RPMI7951 (cell line): ENCODE measurements around the gene LGALS4. TPM values are rescaled to one million over a fixed set of nuclear protein-coding genes. Genes with fewer than 3 reads are reported as not detected.
"Not testable (repeated sequence)": the region's sequence is repeated elsewhere in the genome, so short reads cannot be mapped to it uniquely, and the experiment has no call there.

Source experiments
- DNase-seq: peaks from one replicate; pipeline ENCODE4 v3.0.0-alpha.2; 2012; ENCODE audit warnings: low read depth
- total RNA-seq: library from RNA; depleted of rRNA; stranded (reverse); fragments of >200 nt; shearing (Covaris generic); gene quantifications from 2 replicates; pipeline ENCODE4 v1.2.3, GENCODE V29; 2014

LGALS4 gene
- total RNA-seq, 1 experiment from 2014 or later: not detected

DNA sequence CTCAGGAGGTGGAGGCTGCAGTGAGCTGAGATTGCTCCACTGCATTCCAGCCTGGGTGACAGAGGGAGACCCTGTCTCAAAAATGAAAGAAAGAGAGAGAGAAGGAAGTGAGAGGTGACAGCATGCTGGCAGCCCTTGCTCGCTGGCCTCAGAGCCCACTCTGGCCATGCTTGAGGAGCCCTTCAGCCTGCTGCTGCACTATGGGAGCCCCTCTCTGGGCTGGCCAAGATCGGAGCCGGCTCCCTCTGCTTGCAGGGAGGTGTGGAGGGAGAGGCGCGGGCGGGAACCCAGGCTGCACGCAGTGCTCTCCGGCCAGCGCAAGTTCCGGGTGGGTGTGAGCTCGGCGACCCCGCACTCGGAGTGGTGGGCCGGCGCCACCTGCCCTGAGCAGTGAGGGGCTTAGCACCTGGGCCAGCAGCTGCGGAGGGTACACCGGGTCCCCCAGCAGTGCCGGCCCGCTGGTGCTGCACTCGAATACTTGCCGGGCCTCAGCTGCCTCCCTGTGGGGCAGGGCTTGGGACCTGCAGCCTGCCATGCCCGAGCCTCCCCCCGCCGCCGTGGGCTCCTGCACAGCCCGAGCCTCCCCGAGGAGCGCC lies 8.6 kb upstream of the LGALS4 start:
- not testable (repeated sequence) for DNase-seq

DNA sequence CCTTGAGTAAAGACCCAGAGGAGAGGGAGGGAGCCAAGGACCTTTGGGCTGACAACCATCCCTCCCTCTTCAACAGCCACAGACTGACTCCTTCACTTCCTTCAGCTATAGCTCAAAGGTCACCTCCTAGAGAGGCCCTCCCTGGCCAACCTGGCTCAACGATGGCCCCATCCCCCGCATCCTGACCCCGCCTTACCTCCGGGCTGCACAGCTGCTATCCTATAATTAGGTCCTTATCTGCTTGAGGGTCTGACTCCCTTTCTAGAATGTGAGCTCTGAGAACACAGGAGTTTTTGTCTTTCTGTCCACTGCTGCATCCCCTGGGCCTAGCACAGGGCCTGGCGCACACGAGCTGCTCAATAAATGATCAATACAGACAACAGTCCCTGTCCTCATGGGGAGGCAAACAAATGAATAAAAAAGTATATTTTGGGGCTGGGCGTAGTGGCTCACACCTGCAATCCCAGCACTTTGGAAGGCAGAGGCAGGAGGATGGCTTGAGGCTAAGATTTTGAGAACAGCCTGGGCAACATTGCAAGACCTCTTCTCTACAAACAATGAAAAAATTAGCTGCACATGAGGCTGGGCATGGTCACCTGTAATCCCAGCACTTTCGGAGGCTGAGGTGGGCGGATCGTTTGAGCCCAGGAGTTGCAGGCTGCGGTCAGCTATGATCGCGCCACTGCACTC lies 6.6 kb upstream of the LGALS4 start:
- no peak for DNase-seq

DNA sequence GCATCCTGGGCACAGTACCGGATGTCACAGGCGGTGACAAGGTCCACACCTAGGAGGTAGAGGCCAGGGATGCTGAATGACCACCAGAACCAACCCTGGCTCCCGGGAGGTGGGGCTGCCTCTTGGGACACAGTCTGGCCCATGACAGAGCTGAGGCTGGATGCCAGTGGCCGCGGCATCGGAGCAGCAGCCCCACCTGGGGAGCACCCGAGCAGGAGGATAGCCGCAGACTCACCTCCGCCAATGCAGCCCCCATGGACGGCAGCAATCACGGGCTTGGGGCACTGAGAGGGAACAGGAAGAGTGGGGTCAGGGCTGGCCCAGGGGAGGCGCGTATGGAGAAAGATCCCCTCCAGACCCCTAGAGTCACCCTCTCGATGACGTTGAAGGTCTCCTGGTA lies 4.3 kb upstream of the LGALS4 start:
- no peak for DNase-seq

DNA sequence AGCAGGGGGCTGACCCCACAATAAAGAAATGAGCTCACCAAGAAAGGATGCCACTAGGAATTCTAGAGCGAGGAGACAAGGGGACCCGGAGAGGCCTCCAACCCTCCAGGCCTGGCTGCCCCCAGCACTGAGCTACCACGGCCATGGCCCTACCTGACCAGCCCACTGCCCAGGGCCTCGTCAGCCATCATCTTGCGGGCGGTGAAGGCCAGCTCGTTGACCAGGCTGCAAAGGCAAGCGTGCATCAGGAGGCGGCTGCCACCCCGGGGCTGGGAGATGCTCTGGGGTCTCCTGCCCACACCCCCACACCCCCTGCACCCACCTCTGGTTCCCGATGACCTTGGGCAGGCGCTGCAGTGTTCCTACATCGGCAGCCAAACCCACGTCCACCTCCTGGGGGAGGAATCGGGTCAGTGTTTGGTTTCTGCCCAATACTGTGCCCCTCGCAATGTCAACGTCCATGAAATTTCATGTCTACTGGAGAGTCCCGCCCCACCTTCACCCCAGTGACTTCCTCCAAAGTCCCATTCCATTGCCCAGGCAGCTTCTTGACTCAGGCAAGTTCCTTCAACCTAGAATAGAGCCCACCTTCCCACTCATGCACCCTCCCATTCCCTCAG lies 3.5 kb upstream of the LGALS4 start:
- no peak for DNase-seq

DNA sequence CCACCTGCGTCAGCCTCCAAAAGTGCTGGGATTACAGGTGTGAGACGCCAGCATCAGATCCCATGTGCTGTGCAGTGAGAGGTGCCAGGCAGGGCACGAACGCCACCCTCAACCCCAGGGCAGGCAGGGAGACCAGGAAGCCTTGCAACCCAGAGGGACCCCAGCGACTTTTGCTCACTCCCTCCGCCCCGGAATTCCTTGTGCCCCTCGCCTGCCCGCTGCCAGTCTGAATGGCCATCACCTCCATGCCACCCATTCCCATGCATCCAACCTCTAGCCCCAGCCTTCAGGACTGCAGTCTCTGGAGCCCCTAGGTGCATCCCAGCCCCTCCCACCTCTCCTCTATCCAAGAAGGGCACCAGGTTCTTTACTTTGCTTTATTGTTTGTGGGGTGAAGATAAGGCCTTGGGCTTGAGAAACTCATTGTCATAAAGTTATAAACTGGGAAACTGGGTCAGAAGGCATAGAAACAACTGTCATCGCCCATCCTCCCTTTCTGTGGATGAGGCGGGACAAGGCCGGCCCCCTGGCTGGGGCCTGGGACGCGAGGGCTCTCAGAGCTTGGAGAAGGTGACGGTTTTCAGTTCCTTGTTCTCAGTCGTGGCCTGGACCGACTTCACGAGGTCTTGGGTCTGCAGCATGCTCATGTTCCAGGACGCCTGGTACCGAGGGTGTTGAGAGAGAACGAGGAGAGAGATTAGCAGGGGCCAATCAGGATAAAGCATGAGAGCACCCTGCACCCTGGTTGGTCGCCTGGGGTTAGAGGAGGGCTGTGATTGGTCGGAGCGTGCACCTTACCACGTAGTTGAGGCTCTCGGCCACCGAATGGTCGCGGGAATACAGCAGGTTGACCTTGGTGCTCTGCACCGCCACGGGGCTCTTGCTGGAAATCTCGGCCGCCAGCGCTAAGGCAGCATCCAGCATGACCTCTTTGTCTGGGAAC lies 2.6 kb upstream of the LGALS4 start:
- DNase-seq: no peak

DNA sequence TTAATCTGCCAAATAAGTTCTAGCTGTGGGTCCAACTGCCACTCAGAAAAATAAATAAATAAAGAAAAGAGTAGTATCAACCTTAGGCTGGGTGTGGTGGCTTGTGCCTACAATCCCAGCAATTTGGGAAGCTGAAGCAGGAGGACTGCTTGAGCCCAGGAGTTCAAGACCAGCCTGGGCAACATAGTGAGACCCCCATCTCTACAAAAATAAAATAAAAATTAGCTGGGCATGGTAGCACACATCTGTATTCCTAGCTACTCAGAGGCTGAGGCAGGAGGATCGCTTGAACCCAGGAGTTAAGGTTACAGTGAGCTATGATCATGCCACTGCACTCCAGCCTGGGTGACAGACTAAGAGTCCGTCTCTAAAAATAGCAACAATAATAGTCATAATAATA lies 1.2 kb upstream of the LGALS4 start:
- DNase-seq: not testable (repeated sequence)

DNA sequence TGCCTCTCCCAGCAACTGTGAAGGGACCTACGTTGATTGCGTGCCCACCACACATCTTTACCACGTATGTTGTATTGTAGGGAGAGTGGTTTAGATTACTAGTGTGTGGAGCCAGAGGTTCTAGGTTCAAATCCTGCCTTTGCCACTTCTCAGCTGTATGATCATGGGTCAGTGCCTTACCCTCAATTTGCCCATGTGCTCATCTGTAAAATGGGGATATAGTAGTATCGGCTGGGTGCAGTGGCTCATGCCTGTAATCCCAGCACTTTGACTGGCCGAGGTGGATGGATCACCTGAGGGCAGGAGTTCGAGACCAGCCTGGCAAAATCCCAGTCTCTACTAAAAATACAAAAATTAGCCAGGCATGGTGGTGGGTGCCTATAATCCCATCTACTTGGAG lies 578 bp upstream of the LGALS4 start:
- DNase-seq: no peak

DNA sequence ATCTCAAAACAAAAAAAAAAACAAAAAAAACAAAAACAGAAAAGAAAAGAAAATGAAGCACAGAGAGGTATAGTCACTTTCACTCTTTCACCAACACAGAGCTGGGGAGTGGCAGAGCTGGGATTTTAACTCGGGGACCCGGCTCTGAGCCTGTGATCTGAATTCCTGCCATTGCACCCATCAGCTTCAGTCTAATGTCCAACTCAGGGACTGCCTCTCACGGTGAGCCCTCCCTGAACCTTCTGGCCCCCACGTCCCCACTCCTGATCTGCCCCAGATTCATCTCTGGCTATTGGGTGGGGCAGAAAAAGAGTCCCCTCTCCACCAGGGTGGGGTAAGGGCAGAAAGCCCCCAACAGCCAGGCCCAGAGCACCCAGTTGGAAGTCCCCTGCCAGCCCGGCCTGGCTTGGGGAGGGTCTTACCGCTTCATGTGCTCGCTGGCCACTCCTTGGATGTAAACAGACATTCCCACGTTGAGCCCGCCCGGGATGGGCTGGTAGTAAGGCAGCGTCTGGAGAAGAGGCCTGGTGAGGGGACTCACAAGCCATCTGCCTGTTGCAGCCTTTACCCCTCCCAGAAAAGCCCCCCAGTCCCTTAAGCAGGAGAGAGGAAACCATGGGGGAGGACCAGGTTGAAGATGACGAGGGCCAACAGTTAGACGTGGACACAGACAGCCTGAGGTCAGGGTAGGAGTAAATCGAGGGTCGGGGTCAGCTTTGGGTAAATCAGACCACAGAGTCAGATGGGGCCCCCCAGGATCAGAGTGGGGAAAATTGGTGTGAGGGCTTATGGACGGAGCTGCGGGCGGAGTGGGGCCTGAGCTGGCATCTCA lies 520 bp downstream of the LGALS4 start:
- no peak for DNase-seq

DNA sequence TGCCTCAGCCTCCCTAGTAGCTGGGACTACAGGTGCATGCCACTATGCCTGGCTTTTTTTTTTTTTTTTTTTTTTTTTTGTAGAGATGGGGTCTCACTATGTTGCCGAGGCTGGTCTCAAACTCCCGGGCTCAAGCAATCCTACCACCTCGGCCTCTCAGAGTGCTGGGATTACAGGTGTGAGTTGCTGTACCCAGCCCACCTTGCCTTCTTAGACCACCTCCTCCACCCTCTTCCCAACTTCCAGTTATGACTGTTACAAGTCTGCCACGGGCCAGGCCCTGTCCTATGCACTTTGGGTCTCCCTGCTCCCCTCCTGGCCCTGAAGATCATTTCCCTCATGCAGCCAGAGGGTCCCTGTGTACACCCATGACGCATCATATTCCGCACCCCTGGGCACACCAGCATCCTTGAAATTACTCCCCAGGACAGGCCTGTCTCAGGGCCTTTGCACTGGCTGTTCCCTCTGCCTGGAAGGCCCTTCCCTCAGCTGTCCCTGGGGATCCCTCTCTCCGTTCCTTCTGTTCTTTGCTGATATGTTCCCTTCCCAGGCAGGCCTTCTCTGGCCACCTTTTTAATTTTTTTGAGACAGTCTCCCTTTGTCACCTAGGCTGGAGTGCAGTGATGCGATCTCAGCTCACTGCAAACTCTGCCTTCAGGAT lies 3.0 kb downstream of the LGALS4 start:
- DNase-seq: no peak

DNA sequence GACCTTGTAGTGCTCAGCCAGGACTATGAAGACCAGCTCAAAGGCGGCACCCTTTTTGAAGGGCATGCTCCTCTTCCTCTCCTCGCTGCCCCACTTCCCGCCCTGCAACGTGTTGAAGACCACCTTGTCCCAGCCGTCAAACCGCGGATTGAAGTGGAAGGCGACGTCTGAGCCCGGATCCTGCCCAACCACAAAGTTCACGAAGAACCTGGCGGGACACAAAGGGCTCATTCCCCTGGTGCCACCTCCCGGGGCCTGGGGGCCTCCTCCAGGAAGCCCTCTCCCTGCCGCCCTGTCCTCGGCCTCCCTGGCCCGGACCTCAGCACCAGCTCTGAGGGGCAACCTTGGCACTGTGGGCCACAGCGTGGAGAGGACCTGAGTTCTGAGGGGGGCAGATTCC lies 4.0 kb downstream of the LGALS4 start:
- DNase-seq: no peak

DNA sequence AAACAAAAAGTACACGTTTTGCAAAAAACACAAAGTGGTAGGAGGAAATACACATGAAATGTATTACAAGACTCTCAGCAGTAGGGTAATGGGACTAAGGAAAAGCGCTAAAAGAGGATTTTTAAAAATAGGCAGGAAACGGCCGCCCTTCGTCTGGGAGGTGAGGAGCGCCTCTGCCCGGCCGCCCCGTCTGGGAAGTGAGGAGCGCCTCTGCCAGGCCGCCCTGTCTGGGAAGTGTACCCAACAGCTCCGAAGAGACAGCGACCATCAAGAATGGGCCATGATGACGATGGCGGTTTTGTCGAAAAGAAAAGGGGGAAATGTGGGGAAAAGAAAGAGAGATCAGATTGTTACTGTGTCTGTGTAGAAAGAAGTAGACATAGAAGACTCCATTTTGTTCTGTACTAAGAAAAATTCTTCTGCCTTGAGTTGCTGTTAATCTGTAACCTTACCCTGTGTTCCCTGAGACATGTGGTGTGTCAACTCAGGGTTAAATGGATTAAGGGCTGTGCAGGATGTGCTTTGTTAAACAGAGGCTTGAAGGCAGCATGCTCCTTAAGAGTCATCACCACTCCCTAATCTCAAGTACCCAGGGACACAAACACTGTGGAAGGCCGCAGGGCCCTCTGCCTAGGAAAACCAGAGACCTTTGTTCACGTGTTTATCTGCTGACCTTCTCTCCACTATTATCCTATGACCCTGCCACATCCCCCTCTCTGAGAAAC lies 5.2 kb downstream of the LGALS4 start:
- not testable (repeated sequence) for DNase-seq

DNA sequence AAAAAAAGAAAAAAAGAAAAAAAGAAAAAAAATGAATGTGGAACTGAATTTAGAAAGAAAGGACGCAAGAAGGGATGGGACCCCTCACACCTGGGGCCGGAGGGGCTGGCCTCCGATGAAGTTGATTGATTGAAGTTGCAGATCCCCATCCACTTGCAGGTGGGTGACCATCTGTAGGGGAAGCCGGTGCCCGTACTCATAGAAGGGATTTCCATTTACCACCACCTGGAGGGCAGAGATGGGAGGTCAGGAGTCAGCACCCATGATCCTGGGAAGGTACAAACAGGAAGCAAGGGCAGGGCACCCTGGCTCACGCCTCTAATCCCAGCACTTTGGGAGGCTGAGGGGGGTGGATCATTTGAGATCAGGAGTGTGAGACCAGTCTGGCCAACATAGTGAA lies 6.4 kb downstream of the LGALS4 start:
- DNase-seq: no peak

DNA sequence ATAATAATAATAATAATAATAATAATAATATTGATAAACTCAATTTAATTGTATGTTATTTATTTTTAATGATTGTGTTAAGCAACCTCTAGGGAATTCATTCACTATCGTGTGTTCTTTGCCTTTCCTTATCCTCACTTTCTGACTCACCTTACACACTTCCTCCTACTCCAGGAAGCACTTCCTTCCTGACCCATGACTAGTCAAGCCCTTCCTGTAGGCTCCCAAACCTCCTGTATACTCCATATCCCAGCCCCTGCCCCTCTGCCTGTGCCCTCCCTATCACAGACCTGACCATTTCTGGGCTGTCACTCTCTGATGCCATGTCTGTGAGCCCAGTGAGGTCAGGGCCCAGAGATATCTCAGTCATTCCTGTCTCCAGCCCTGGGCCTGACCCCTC lies 7.6 kb downstream of the LGALS4 start:
- DNase-seq: no peak

DNA sequence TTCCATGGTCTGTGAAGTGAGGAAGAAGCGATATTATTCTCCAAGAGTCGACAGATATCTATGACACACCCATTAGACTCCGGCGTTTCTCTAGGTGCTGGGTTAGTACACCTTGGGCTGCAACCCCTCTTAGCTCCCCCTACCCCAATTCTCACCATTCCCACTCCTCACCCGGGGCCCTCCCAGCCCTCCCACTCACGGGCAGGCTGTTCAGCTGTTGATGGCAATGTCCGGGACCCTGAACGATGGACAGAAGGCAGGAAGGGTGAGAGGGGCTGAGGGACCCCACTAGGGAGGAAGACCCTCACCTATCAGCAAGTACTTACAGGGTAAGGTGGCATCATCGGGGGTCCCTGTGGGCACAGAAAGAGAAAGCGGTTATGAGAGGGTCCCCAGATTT lies 9.2 kb downstream of the LGALS4 start:
- no peak for DNase-seq

DNA sequence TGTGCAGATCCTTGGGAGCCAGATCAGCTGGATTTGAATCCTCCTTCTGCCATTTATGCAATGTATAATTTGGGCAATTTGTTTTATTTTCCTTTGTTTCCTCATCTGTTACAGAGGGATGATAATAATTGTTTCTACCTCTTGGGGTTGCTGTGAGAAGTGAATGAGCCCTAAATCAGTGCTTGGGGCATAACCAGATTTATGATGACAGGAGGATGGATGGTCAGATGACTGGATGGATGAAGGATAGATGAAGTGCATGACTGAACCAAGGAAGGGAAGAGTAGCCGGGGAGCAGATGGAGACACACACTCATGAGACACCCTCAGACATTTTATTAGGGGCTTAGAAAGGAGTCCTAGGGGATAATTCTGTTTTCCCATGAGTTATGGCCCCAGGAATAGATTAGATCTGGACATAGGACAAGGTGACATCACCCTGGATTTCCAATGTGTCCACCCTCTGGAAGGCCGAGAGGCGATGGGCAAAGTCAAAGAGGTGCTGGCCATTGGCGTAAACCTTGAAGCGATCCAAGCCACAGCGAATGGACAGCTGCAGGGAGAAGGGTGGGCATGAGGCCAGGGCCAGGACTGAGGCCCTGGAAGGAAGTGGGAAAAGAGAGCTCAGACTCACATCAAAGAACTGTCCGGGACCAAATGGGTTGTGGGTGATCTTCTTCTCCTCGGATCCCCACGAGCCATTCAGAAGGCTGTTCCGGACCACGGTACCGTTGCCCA lies 11.2 kb downstream of the LGALS4 start:
- DNase-seq: no peak

DNA sequence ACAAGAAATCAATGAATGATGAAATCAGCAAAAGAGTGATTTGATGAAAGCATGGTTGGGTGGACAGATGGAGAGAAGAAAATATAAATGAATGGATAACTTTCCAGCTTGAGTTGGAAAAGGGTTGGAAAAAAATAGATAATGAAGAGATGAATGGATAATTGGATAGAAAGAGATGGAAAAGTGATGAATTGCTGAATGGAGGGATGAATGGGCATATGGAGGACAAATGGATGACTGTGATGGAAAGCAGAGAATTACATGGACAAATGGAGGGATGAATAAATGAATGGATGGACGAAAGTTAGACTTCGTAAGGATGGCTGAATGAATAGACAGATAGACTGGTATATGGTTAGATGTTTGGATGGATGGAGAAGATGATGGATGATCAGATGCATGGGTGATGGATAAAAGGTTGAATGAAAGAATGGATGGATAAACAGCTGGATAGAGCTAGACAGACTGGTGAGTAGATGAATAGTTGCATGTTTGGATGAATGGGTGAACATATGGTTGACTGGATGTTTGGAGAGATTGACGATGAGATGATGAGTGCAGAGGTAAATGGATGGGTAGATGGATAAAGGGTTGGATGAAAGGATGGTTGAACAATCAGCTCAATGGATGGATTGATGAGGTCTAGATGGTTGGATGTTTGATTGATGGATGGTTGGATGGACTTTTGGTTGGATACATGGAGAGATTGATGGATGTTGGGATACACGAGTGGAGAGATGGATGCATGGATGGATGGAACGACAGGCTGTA lies 12.0 kb downstream of the LGALS4 start:
- DNase-seq: no peak

DNA sequence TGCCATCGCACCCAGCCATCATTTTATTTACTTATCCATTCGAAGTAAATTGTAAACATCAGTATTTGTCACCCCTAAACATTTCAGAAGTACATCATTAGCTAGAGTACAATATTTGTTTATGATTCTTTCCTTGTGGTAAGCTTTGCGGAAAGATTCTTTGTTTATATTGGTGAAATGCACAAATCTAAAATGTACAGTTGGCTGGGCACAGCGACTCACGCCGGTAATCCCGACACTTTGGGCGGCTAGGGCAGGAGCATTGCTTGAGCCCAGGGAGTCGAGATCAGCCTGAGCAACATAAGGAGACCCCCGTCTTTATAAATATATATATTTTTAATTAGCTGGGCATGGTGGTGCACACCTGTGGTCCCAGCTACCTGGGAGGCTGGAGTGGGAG lies 13.6 kb downstream of the LGALS4 start:
- no peak for DNase-seq

DNA sequence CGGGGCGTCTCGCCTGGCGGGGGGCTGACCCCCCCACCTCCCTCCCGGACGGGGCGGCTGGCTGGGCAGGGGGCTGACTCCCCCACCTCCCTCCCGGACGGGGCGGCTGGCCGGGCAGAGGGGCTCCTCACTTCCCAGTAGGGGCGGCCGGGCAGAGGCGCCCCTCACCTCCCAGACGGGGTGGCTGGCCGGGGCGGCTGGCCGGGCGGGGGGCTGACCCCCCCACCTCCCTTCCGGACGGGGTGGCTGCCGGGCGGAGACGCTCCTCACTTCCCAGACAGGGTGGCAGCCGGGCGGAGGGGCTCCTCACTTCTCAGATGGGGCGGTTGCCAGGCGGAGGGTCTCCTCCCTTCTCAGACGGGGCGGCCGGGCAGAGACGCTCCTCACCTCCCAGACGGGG lies 15.0 kb downstream of the LGALS4 start:
- not testable (repeated sequence) for DNase-seq

DNA sequence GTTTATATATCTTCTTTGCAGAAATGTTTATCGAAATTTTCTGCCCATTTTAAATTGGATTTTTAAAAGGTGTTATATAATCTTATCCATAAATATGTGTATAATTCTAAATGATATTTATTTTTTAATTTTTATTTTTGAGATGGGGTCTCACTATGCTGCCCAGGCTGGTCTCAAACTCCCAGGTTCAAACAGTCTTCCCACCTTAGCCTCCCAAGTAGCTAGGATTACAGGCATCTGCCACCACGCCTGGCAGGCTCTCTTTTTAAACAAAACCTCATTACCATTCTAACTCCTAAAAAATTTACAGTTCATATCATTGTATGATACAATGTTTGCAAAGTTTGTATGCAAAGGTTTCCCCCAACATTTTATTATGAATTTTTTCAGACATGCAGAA lies 16.6 kb downstream of the LGALS4 start:
- no peak for DNase-seq
